ENCODE data around the gene CNKSR2. TPM values are rescaled to one million over a fixed set of nuclear protein-coding genes. Genes with fewer than 3 reads are reported as not detected.

The CNKSR2 gene
- total RNA-seq, 1 experiment from 2014 or later = not detected

DNA sequence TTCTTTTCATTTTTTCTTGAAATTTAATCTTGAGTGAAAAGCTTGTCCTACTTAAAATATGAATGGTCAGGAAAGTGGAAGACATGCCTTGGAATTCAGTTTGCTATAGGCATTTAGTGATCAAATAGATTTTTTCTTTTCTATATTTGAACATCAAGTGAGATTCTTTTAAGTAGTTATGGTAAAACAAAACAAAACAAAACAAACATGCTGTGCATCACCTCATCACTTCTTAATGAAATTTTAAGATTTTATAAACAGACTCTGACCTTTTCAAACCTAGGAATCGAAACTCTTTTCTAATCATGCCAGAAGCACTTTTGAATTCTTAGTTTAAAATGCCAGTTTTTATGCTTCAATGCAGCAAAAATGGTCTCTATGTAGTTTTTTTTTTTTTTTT lies 62.8 kb downstream of the CNKSR2 start:
- H3K9me3 Mint-ChIP-seq (ENCODE audit: low read depth, unreplicated experiment) = no peaks in the 10 kb centered on the region
- intact Hi-C loops (cut with micrococcal nuclease; ENCODE audit: unreplicated experiment) = no loop called here
- H3K27ac Mint-ChIP-seq (ENCODE audit: unreplicated experiment) = no peak overlapping the region
- TF ChIP-seq, protein P1, sequence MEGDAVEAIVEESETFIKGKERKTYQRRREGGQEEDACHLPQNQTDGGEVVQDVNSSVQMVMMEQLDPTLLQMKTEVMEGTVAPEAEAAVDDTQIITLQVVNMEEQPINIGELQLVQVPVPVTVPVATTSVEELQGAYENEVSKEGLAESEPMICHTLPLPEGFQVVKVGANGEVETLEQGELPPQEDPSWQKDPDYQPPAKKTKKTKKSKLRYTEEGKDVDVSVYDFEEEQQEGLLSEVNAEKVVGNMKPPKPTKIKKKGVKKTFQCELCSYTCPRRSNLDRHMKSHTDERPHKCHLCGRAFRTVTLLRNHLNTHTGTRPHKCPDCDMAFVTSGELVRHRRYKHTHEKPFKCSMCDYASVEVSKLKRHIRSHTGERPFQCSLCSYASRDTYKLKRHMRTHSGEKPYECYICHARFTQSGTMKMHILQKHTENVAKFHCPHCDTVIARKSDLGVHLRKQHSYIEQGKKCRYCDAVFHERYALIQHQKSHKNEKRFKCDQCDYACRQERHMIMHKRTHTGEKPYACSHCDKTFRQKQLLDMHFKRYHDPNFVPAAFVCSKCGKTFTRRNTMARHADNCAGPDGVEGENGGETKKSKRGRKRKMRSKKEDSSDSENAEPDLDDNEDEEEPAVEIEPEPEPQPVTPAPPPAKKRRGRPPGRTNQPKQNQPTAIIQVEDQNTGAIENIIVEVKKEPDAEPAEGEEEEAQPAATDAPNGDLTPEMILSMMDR (IDR thresholded peaks at IDR 0.05; ENCODE audit: unreplicated experiment) = no peak
- no peak overlapping the region for H3K4me3 Mint-ChIP-seq (ENCODE audit: low read depth, unreplicated experiment)
- no peaks in the 10 kb centered on the region for H3K27me3 Mint-ChIP-seq (ENCODE audit: unreplicated experiment)
- no peaks in the 10 kb centered on the region for H3K4me1 Mint-ChIP-seq (ENCODE audit: low read depth, unreplicated experiment)
- no TSS peak for BruUV-seq (replicated peaks)
- no peak for DNase-seq
- no peaks in the 10 kb centered on the region for H3K36me3 Mint-ChIP-seq (ENCODE audit: insufficient read depth, unreplicated experiment)
- CTCF ChIA-PET = no interaction called here

DNA sequence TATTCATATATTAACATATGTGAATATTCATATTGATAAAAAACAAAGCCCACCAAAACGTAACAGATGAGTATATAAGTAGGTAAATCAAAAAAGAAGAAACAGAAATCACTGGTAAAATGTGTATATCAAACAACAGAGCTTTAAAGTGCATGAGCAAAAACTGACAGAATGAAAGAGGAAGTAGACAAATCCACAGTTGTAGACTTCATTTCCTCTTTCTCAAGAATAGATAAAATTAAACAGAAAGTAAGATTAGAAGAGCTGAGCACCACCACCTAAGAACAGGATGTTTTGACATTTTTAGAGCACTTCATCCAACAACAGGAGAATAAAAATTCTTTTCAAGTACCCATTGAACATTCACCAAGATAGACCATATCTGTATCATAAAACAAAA lies 64.6 kb downstream of the CNKSR2 start:
- H3K27ac Mint-ChIP-seq (ENCODE audit: unreplicated experiment) = no peak overlapping the region
- no peak overlapping the region for H3K4me3 Mint-ChIP-seq (ENCODE audit: low read depth, unreplicated experiment)
- TF ChIP-seq, protein P1 (IDR thresholded peaks at IDR 0.05; ENCODE audit: unreplicated experiment) = no peak
- no peaks in the 10 kb centered on the region for H3K36me3 Mint-ChIP-seq (ENCODE audit: insufficient read depth, unreplicated experiment)
- no TSS peak for BruUV-seq (replicated peaks)
- intact Hi-C loops (cut with micrococcal nuclease; ENCODE audit: unreplicated experiment) = no loop called here
- H3K4me1 Mint-ChIP-seq (ENCODE audit: low read depth, unreplicated experiment) = no peaks in the 10 kb centered on the region
- H3K9me3 Mint-ChIP-seq (ENCODE audit: low read depth, unreplicated experiment) = no peaks in the 10 kb centered on the region
- no peaks in the 10 kb centered on the region for H3K27me3 Mint-ChIP-seq (ENCODE audit: unreplicated experiment)
- DNase-seq = no peak
- CTCF ChIA-PET = no interaction called here

DNA sequence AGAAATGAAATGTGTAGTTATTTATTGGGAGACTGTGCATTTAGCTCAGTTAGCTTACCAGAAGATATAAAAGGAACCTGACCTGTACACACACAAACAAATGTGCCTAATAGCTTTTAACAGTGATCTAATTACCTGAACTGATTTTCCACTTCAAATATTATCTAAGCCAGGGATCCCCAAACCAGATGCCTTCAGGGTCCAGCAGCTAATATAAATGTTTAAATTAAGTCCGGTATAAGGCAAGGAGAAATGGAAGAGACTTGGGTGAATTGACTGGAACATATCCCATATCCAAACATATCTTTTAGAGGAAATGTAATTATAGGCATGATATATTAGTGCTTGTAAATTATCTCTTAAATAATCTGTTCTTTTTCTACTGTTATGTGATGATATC lies 66.7 kb downstream of the CNKSR2 start:
- Mint-ChIP-seq H3K4me3 (ENCODE audit: low read depth, unreplicated experiment) (no peak overlapping the region), H3K4me1 (ENCODE audit: low read depth, unreplicated experiment) (no peaks in the 10 kb centered on the region), H3K27me3 (ENCODE audit: unreplicated experiment) (no peaks in the 10 kb centered on the region), H3K27ac (ENCODE audit: unreplicated experiment) (no peak overlapping the region), H3K36me3 (ENCODE audit: insufficient read depth, unreplicated experiment) (no peaks in the 10 kb centered on the region), H3K9me3 (ENCODE audit: low read depth, unreplicated experiment) (no peaks in the 10 kb centered on the region)
- no TSS peak for BruUV-seq (replicated peaks)
- TF ChIP-seq, protein P1 (IDR thresholded peaks at IDR 0.05; ENCODE audit: unreplicated experiment) = no peak
- CTCF ChIA-PET = no interaction called here
- DNase-seq = no peak
- intact Hi-C loops (cut with micrococcal nuclease; ENCODE audit: unreplicated experiment) = no loop called here

DNA sequence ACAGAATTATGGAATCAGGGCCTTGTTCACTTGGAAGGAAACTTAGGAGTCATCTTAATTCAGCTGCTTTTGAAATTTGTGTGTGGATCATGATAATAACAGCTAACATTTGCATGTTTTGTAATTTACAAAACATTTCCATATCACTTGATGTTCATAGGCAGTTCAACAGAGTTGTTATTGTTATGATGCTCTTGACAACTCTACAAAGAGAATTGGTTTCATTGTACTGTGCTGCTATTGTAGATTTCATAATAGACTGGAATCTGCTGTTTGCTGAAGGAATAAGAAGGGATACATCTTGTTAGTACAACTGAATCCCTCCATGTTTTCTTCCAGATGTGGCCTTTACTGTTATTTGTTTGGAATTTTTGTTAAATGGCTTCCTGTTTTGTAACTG lies 83.5 kb downstream of the CNKSR2 start:
- Mint-ChIP-seq H3K27ac (ENCODE audit: unreplicated experiment) (no peak overlapping the region), H3K4me3 (ENCODE audit: low read depth, unreplicated experiment) (no peak overlapping the region), H3K4me1 (ENCODE audit: low read depth, unreplicated experiment) (no peaks in the 10 kb centered on the region), H3K36me3 (ENCODE audit: insufficient read depth, unreplicated experiment) (no peaks in the 10 kb centered on the region), H3K9me3 (ENCODE audit: low read depth, unreplicated experiment) (no peaks in the 10 kb centered on the region), H3K27me3 (ENCODE audit: unreplicated experiment) (no peaks in the 10 kb centered on the region)
- no peak for DNase-seq
- TF ChIP-seq, protein P1 (IDR thresholded peaks at IDR 0.05; ENCODE audit: unreplicated experiment) = no peak
- intact Hi-C loops (cut with micrococcal nuclease; ENCODE audit: unreplicated experiment) = no loop called here
- BruUV-seq (replicated peaks) = no TSS peak
- CTCF ChIA-PET = no interaction called here

DNA sequence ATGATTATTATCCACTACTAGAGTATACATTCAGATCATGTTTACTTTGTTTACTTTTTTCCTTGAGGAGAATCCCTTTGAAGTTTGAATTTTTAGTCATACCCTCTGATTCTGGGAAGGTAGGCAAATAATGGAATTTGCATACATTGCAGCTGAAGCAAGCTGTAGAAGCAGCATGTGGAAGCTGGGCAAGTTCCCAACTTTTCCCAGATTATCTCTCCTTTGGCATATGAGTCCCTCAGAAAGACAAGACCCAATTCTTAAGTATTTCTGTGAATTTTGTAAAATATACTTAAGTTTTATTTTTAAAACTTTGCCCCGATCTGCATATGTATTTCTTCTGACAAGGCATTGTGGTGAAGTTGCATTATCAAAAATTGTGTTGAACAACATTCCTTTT lies 94.9 kb downstream of the CNKSR2 start:
- no peaks in the 10 kb centered on the region for H3K36me3 Mint-ChIP-seq (ENCODE audit: insufficient read depth, unreplicated experiment)
- no peak overlapping the region for H3K4me3 Mint-ChIP-seq (ENCODE audit: low read depth, unreplicated experiment)
- intact Hi-C loops (cut with micrococcal nuclease; ENCODE audit: unreplicated experiment) = no loop called here
- no peaks in the 10 kb centered on the region for H3K9me3 Mint-ChIP-seq (ENCODE audit: low read depth, unreplicated experiment)
- TF ChIP-seq, protein P1 (IDR thresholded peaks at IDR 0.05; ENCODE audit: unreplicated experiment) = no peak
- DNase-seq = no peak
- no peaks in the 10 kb centered on the region for H3K4me1 Mint-ChIP-seq (ENCODE audit: low read depth, unreplicated experiment)
- BruUV-seq (replicated peaks) = no TSS peak
- CTCF ChIA-PET = no interaction called here
- H3K27ac Mint-ChIP-seq (ENCODE audit: unreplicated experiment) = no peak overlapping the region
- H3K27me3 Mint-ChIP-seq (ENCODE audit: unreplicated experiment) = no peaks in the 10 kb centered on the region

All from Calu3 (cell line).